ENCODE results near the gene IGF1R.

The IGF1R gene

GRCh38 chr15:98751767-98752166, 103.4 kb downstream of the IGF1R start:
- H3K27me3 ChIP-seq (ENCODE audit: insufficient read depth, low read length, poor library complexity): no peaks in the 10 kb centered on the region
- no peaks in the 10 kb centered on the region for H3K4me1 ChIP-seq (ENCODE audit: insufficient read depth, low read length)
- no peak overlapping the region for H3K9ac ChIP-seq (ENCODE audit: low read depth, low read length)
- no peak overlapping the region for H2AFZ ChIP-seq (ENCODE audit: low read depth, low read length)
- no peak overlapping the region for H3K4me3 ChIP-seq (ENCODE audit: low read depth in 1 of 2, low read length in 2 of 2)
- ATAC-seq (ENCODE audit: insufficient read depth, low read depth): no peak
- no peaks in the 10 kb centered on the region for H3K36me3 ChIP-seq (ENCODE audit: insufficient read depth, low read length)
- H4K20me1 ChIP-seq (ENCODE audit: insufficient read depth, low read length): peaks cover 45% of the 10 kb centered on the region
- no peak overlapping the region for H3K4me2 ChIP-seq (ENCODE audit: insufficient read depth, low read length)
- H3K27ac ChIP-seq (ENCODE audit: low read length): no peak overlapping the region
- peaks cover 56% of the 10 kb centered on the region for H3K79me2 ChIP-seq (ENCODE audit: insufficient read depth, low read length)
- DNase-seq: no peak
- no peak for TF ChIP-seq EZH2 (IDR thresholded peaks at IDR 0.05; ENCODE audit: borderline replicate concordance, low read depth, low read length, severe bottlenecking)
- no peak for TF ChIP-seq CTCF (IDR thresholded peaks at IDR 0.05; ENCODE audit: borderline replicate concordance, extremely low read depth, low read length, poor library complexity, severe bottlenecking)
- no peaks in the 10 kb centered on the region for H3K9me3 ChIP-seq (ENCODE audit: insufficient read depth, low read length, severe bottlenecking)

- TF ChIP-seq EZH2 (IDR thresholded peaks at IDR 0.05; ENCODE audit: borderline replicate concordance, low read depth, low read length, severe bottlenecking): no peak
- H3K36me3 ChIP-seq (ENCODE audit: insufficient read depth, low read length): no peaks in the 10 kb centered on the region
- no peak overlapping the region for H3K4me2 ChIP-seq (ENCODE audit: insufficient read depth, low read length)
- no peak overlapping the region for H2AFZ ChIP-seq (ENCODE audit: low read depth, low read length)
- no peaks in the 10 kb centered on the region for H3K4me1 ChIP-seq (ENCODE audit: insufficient read depth, low read length)
- H3K9me3 ChIP-seq (ENCODE audit: insufficient read depth, low read length, severe bottlenecking): no peaks in the 10 kb centered on the region
- H3K9ac ChIP-seq (ENCODE audit: low read depth, low read length): no peak overlapping the region
- H3K79me2 ChIP-seq (ENCODE audit: insufficient read depth, low read length): peaks cover 59% of the 10 kb centered on the region
- H3K27me3 ChIP-seq (ENCODE audit: insufficient read depth, low read length, poor library complexity): no peaks in the 10 kb centered on the region
- ATAC-seq (ENCODE audit: insufficient read depth, low read depth) (no peak), DNase-seq (no peak)
- no peak overlapping the region for H3K27ac ChIP-seq (ENCODE audit: low read length)
- H3K4me3 ChIP-seq (ENCODE audit: low read depth in 1 of 2, low read length in 2 of 2): no peak overlapping the region
- peaks cover 49% of the 10 kb centered on the region for H4K20me1 ChIP-seq (ENCODE audit: insufficient read depth, low read length)
Measured at GRCh38 chr15:98753726-98754656, 105.7 kb downstream of the IGF1R start.

- Histone ChIP-seq H3K4me3 (ENCODE audit: low read depth in 1 of 2, low read length in 2 of 2) (no peak overlapping the region), H3K36me3 (ENCODE audit: insufficient read depth, low read length) (no peaks in the 10 kb centered on the region), H2AFZ (ENCODE audit: low read depth, low read length) (no peak overlapping the region), H3K27ac (ENCODE audit: low read length) (no peak overlapping the region), H3K4me1 (ENCODE audit: insufficient read depth, low read length) (no peaks in the 10 kb centered on the region), H3K27me3 (ENCODE audit: insufficient read depth, low read length, poor library complexity) (no peaks in the 10 kb centered on the region), H3K9me3 (ENCODE audit: insufficient read depth, low read length, severe bottlenecking) (no peaks in the 10 kb centered on the region), H4K20me1 (ENCODE audit: insufficient read depth, low read length) (peaks cover 51% of the 10 kb centered on the region), H3K9ac (ENCODE audit: low read depth, low read length) (no peak overlapping the region), H3K79me2 (ENCODE audit: insufficient read depth, low read length) (peaks cover 59% of the 10 kb centered on the region), H3K4me2 (ENCODE audit: insufficient read depth, low read length) (no peak overlapping the region)
- DNase-seq (no peak), ATAC-seq (ENCODE audit: insufficient read depth, low read depth) (no peak)
- no peak for TF ChIP-seq CTCF (IDR thresholded peaks at IDR 0.05; ENCODE audit: borderline replicate concordance, extremely low read depth, low read length, poor library complexity, severe bottlenecking)
- TF ChIP-seq EZH2 (IDR thresholded peaks at IDR 0.05; ENCODE audit: borderline replicate concordance, low read depth, low read length, severe bottlenecking): no peak
Measured at GRCh38 chr15:98754657-98755022, 106.3 kb downstream of the IGF1R start.

- no peak overlapping the region for H3K27ac ChIP-seq (ENCODE audit: low read length)
- H2AFZ ChIP-seq (ENCODE audit: low read depth, low read length): no peak overlapping the region
- H3K9me3 ChIP-seq (ENCODE audit: insufficient read depth, low read length, severe bottlenecking): no peaks in the 10 kb centered on the region
- ATAC-seq (ENCODE audit: insufficient read depth, low read depth): no peak
- no peak overlapping the region for H3K9ac ChIP-seq (ENCODE audit: low read depth, low read length)
- H3K4me3 ChIP-seq (ENCODE audit: low read depth in 1 of 2, low read length in 2 of 2): no peak overlapping the region
- H3K4me1 ChIP-seq (ENCODE audit: insufficient read depth, low read length): no peaks in the 10 kb centered on the region
- H3K79me2 ChIP-seq (ENCODE audit: insufficient read depth, low read length): peaks cover 57% of the 10 kb centered on the region
- TF ChIP-seq CTCF (IDR thresholded peaks at IDR 0.05; ENCODE audit: borderline replicate concordance, extremely low read depth, low read length, poor library complexity, severe bottlenecking): no peak
- no peak overlapping the region for H3K4me2 ChIP-seq (ENCODE audit: insufficient read depth, low read length)
- H3K27me3 ChIP-seq (ENCODE audit: insufficient read depth, low read length, poor library complexity): no peaks in the 10 kb centered on the region
- peaks cover 46% of the 10 kb centered on the region for H4K20me1 ChIP-seq (ENCODE audit: insufficient read depth, low read length)
- no peaks in the 10 kb centered on the region for H3K36me3 ChIP-seq (ENCODE audit: insufficient read depth, low read length)
- no peak for DNase-seq
Measured at GRCh38 chr15:98755138-98755537, 106.8 kb downstream of the IGF1R start.

Data from DND-41 (cell line).